Activated CD4-positive, alpha-beta T cell treated with anti-CD3 and anti-CD28 coated beads, Interleukin-2, Interleukin-4, amounts not matched to agents 100 ng/mL and 50 ng/mL, durations not matched to agents 16 hours and 8 hours (primary cell): ENCODE data around the gene FOXO6.

ENCODE experiments used
- DNase-seq: peaks from one replicate; pipeline ENCODE4 v3.0.0-alpha.2; 2020; ENCODE audit warnings: low spot score

FOXO6 gene

DNA sequence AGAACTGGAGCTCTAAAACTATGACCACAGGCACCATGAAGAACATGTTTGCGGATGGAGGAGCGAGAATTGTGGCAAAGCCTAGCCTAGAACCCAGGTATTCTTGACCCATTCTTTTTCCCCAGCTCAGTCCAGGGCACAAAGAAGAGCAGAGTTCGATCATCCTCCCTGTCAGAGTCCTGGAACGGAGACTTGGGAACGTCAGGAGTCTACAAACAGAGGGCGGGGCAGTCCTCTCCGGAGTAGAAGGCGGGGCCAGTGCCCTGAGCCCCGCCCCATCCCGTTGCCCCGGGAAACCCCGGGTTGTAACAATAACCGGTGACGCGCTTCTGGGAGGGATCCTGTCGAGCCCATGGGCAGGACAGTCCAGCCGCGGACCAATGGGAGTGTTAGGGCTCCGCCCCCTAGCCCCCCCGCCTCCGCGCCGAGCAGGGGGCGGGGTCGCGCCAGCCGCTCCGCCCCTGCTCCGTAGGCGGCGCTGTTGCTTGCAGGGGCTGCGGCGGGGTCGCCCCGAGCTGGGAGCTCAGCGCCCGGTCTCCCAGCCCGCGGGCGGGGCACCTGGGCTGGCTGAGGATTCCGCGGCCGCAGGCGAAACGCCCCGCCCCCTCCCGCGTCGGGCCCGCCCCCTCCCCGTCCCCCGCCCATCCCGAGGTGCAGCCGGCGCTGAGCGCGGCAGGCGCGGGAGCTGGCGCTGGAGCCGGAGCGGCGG is at the start of gene FOXO6:
FOXO6 (plus strand) TSS at position 649 of the 709 bp plus-strand sequence.
- DNase-seq, result peak; percentile 94

DNA sequence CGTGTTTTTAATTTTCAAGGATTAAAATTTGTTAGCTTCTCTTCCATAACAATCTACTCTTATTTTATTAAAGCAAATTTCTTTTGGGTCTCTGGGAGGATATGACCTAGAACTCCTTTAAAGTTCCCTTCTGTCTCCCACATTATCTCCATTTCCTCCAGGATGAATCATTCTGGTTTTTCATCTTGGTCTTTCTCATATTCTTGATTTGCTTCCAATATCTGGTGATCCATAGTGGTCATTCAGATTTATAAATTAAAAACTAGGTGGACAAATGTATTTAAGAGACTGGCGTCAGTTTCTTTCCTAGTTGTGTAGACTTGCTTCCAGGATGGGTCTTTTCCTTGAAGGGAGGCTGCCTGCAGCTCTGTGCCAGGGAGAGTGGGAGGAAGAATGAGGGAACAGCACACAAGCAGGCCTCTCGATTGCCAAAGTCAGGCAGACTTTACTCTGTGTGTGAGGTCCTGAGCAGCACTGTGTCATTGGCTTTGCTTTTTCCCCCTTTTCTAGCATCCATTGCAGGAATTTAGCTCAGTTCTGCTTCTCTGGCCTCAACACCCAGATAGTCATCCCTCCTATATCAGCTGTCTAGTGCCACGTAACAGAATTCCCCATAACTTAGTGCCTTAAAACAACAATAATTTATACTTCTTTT is 48.1 kb upstream of the FOXO6 start:
- no peak for DNase-seq

DNA sequence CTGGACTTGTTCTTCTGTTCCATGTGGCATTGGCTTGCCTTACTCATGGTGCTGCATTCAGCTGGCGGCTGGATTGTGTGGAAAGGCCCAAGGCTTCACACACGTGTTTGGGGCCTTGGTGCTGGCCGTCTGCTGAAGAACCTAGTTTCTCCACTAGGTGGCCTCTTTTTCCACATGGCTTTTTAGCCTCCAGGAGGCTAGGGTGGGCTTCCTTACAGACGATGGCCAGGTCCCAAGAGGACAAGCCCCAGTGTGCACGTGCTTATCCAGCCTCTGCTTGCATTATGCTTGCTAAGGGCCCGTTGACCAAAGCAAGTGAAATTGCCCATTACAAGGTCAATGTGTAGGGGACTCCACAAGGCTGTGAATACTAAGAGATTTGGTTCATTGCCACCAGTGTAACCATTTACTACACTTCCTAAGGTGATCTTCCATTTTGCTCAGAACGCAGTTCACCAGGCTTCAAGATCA is 47.5 kb upstream of the FOXO6 start:
- DNase-seq, result peak; percentile 12

DNA sequence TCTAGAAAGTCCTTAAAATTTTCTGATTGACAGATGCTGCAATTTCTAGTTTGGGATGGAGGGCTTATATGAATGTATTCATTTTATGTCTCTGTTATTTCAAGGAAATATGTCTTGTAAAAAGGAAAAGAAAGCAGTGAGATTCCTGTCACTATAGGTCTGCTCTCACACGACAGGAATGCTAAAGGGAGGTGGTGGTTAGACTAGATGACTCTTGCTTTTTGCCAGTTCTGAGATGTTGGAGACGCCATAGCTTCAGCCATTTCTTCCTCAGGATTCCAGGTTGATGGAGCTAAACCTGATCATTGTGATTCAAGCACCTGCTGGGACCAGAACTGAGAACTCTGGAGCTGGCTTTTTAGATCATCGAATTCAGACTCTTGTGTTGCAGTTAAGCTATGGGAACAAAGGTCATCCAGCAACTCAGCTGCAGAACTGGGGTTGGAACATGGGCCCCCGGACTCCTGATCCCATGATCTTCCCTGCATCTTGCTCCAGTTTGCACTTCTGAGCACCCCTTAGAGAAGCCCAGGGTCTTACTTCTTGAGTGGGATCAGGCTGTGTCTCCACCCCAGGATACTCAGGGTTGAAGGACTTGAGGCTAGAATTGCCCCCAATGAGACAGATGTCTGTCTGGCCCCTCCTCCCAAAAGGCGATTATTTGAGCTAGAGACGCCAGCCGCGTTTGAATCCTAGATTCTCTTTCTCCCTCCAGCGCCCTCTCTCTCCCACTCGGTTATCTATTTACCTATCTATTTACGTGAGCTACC is 46.7 kb upstream of the FOXO6 start:
- DNase-seq, result no peak

DNA sequence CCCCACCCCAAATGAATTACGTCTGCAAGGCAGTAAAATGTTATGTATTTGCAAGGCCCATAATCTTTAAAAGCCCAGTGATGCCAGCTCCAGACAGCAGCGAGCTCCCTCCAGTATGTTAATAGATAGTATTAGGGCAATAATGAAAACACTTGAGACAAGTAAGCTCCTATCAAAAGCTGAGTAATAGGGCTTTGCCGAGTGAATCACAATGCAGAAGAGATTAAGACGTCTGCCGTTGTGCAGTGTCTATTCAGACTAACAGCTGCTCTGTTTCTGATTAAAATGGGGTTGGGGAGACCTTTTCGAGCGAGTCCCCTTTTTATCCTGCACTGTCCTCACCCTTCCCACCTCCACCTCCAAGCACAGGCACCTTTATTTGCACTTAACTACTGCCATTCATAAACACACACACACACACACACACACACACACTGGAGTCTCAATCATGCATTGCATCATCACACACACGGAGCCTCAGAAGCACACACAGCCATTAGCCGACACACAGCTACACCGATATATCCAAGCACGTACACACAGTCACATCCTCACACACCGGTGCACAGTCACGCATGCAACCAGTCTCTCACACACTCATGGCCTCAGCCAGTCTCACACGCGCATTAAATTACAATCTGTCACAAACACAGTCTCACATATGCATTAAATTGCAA is 46.0 kb upstream of the FOXO6 start:
- DNase-seq, result no peak

DNA sequence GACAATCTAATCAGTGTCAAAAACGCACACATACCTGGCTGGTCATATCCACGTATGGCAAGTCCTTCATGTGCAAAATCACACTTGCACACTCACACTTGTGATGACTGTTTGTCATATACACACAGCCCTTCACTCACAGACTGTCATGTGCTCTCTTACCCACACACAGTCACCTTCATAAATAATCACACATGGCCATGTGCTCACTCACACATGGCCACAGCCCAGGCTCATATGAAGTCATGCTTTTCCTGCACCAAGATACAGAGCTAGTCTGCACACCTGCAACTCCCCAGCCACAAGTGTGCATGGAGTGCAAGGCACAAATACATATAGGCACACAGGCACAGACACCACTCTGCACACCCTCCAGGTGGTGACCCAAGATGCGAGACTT is 45.4 kb upstream of the FOXO6 start:
- no peak for DNase-seq

DNA sequence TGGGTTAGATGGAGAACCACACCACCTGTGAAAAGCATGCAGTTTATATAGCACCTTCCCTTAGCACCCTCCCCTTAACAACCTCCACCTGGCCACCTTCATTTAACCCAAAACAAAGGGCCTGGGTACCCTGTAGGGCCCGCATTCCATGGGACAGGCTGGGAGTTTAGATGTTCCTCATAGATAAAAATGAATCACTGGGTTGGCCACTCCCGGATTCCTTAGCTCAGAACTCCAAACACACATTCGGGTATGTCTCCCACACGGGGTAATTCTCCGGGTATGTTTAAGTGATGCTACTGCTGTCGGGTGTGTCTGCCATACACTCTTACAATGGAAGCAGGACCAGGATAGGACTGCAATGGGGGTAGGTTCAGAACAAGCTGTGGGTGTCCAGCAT is 43.9 kb upstream of the FOXO6 start:
- DNase-seq, result no peak

DNA sequence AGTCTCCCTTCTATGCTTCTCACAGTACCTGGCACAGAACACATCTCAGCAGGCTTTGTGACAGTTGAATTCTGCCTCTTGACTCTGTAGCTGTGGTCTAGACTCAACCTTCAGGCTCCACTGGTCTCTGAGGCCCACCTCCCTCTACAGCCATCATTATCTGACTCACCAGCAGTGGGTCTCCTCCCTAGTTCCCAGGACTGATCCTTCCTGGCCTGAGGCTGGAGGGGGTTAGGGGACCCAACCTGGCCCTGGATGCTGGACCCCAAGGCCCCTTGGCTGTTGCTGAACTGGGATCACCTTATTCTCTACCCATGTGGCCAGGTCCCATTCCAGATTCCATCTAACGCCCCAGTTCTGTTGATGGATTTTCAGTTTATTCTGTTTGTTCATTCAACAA is 43.1 kb upstream of the FOXO6 start:
- no peak for DNase-seq

DNA sequence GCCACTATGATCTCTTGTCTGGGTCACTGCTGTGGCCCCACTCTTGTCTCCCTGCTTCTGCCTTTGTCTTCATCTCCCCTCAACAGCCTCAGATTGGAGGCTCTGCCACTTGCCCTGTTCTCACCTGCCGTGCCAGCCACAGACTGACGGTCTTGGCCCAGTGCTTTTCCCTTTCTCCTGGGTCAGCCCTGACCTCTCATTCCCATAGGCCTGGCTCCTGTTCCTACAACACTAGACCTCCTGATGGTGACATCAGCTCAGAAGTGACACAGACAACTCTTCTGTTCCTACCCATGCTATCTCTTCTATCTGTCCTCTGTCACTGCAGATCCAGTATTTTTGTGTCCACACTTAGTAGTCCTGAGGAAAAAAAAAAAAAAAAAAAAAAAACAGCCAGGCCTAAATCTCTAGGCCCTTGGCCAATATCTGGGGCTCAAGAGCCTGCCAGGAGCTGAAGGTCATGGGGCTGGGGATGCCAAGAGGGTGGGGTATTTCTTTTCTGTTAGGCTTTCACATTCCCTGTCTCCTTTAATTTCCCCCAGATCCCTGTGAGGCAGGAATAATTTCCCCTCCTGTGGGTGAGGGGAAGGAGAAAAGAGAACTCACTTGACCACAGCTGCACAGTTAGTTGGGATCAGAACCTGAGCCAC is 42.0 kb upstream of the FOXO6 start:
- DNase-seq, result no peak

DNA sequence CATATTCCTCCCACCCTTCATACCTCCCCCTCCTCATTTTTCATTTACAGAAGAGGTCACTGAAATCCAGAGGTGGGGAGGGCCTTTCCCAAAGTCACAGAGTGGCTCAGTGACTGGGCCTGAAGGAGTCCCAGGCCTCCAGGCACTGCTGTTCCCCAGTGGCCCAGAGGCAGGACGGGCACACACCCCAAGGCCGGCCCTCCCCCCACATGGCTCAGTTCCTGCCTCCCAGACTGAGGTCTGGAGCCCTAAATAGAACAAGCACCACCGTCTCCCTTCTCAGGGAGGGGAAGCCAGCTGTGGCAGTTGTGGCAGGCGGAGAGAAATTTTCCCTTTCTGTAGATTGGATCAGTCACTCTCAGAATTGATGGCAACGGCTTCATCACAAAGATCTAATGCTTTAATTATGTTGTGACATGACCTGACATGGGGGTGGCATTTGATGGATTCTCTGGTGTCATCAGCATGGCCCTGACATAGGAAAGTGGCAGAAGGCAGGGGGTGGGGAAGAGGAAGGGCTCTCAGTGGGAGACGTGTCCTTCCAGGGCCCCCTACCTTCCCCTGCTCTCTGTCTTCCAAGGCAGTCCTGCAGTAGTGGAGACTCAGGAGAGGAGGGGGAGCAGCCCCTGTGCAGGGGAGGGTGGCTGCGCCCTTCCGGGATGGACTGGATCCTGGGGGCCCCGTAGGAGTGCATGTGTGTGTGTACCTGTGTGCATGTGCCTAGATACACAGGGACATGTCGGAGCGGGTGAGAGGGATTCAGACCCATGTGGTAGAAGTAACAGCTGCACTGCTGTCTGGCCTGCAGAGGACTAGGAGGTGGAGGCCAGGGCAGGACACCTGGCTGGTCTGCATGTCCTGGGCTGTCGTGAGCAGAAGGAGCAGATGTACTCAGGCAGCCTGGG is 41.2 kb upstream of the FOXO6 start:
- no peak for DNase-seq

DNA sequence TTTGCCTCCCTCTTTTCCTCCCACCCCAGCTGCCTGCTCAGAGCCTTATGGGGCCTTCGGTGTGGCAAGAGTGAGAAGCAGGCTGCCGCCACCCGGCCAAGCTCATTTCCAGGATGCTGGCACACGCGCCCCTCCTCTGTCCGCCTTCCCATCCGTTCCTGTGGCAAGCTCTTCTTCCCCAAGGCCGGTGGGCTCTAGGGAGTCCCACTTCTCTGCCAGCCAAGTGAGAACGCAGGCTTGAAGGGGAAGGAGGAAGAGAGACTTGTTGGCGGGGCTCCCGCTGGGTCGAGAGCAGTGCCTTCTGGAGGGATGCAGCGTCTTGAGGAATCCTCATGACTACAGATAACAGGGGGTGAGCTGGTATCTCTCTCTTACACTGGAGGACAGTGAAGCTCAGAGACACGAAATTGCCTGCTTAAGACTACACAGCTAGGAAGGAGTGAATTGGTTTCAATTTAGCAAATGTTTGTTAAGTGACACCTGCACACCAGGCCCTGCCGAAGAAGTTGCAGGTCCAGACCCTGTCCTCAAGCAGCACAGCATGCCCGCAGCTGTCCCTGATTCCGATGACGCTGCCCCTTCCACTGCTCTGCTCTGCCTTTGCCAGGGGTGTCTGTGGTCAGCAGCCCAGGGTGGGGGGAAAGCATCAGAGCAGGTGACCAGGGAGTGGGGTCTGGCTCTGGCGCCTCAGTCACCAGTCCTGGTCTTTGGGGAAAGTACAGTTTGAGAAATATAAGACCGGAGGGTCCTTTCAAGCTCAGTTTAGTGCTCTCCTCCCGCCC is 40.1 kb upstream of the FOXO6 start:
- no peak for DNase-seq

DNA sequence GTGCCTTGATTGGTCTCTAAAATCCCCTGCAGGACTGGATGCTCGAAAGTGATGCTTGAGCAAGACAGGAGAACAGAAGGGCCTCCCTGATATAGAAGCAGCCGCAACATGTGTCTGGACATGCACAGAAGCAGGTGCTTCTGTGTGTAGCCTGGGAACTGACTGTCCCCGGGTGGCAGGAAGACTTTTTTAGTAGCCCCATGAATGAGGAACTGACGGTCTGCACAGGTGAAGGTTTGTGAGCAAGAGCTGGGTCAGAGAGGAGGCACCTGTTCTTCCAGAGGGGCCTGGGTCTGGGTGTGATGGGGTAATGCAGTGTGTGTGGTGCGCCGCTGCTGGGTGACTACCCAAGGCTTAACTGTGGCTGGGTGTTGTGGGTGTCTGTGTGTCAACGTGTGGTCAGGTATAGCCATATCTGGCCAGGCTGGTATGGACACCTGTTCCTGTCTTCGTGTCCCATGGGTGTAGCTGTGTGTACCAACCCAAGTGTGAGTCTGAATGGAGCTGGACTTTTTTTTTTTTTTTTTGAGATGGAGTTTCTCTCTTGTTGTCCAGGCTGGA is 39.1 kb upstream of the FOXO6 start:
- no peak for DNase-seq

DNA sequence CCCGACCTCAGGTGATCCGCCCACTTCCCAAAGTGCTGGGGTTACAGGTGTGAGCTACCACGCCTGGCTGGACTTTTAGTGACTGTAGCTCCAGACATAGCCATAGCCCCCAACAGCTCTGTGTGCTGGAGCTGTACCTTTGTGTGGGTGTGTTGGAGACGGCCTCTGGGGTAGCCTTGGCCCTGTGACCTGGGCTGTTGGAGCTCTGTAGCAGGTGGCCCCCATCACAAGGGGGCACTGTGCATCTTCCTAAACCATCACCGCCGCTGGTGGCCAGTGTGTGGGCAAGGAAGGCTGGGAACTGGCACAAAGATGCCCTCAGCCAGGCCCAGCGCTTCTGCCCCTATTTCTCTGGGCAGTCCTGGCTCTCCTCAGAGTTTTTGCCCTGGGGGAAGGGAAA is 38.4 kb upstream of the FOXO6 start:
- peak; percentile 25 for DNase-seq

DNA sequence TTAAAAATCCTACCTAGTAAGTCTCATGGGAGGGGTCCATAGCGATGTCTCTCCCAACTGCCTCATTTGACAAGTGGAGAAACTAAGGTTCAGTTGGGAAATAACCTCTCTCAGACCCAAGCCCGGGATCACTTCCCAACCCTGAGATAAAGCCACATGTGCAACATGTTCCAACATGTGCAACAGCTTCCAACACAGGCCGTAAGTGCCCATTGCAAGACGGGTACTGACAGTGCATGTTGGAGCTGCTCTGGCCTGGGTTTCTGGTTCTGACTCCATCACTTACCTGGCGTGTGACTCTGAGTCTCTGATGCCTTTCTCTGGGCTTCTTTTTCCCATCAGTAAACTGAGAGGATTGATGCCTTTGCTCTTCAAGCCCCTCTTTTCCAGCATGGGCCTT is 38.0 kb upstream of the FOXO6 start:
- no peak for DNase-seq

DNA sequence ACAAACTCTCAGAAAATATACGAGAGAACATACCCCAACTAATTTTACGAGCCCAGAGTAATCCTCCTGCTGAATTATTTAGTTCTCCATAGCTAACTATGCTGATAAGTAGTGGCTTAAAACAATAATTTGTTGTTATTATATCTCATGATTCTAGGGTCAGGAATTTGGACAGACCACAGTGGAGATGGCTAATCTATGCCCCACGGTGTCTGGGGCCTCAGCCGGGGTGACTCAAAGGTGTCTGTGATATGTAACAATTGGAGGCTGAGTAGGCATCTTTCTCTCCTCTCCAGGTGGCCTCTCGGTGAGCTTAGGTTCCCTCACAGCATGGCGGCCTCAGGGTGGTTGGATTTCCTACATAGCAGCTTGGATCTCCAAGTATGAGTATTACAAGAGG is 35.4 kb upstream of the FOXO6 start:
- DNase-seq, result no peak

DNA sequence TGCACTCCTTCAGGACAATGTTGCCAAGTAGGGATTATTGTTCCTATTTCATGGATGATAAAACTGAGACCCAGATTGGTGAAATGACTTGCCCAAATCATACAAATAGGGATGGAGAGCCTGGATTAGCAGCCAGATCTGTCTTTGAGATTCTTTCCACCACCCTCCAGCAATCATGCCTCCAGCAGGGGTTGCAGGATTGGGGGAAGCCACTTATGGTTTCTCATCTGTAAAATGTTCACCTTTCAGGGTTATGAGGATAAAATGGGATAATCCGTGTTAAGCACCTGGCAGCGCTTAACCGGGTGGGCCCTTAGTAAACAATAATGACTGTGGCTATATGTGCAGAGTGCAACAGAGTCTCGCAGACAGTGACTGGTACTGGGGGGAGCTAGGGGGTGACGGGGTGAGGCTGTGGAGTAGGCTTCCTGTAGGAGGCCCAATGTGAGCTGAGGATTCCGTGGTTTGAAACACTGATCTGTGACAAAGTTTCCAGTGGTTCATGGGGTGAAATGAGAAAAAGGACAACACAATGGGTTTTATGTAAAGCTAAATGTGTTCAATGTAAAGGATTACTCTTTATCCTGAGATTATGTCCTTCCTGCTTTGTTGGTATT is 33.7 kb upstream of the FOXO6 start:
- DNase-seq, result no peak

DNA sequence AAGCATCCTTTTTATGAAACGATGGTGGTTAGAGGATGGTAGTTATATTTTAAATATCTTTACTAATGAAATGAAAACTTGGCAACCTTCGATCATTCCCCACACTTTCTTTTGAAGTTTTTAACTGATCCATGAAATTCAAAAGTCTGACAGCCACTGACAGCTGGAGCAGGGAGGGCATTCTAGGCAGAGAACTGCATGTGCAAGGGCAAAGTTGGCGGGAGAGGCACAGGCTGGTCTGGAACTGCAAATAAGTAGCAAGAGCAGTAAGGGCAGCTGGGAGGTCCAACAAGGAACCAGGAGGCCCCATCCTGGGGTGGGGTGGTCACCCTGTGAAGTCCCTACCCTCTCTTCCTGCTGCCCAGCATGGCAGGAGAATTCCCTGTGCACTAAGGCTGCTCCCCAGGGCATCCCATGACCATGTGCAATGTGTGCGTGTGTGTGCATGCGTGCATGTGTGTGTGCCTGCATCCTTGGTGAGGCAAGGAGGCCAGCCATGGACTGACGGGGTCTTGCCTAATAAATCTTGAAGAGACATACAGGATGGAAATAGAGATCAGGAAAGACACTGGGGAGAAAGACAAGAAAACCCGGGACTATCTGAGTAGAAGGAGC is 33.1 kb upstream of the FOXO6 start:
- no peak for DNase-seq

DNA sequence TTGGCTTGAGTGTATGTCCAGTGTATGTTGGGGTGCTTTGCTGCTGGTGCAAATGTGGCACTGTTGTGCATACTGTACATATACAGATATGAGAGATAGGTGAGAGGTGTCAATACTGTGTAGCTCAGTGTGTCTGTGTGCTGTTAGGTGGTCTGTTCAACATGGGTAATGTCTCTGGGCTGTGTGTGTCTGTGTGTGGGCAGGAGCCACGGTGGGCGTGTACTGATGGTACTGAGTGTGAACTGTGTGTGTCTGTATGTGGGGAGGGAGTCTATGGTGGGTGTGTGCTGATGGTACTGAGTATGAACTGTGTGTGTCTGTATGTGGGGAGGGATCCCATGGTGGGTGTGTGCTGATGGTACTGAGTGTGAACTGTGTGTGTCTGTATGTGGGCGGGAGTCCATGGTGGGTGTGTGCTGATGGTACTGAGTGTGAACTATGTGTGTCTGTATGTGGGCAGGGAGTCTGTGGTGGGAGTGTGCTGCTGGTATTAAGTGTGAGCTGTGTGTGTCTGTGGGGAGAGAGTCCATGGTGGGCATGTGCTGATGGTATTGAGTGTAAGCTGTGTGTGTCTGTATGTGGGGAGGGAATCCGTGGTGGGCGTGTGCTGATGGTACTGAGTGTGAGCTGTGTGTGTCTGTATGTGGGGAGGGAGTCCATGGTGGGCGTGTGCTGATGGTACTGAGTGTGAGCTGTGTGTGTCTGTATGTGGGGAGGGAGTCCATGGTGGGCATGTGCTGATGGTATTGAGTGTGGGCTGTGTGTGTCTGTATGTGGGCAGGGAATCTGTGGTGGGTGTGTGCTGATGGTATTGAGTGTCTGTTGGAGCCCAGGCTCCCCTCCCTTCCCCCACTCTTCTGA is 32.2 kb upstream of the FOXO6 start:
- DNase-seq, result no peak
